NCI-H2029 (cell line): ENCODE measurements around the gene BCKDHA.
A peak's percentile ranks its signal among the peaks of the same experiment; 100 is the strongest.
"Not testable (repeated sequence)": the region's sequence is repeated elsewhere in the genome, so short reads cannot be mapped to it uniquely, and the experiment has no call there.

Source experiments
- DNase-seq: peaks from one replicate; lab custom pipeline; 2025; lab: John Stamatoyannopoulos, UW

Gene BCKDHA

GRCh38 chr19:41447732-41448332 is 50.2 kb downstream of the BCKDHA start:
- no peak for DNase-seq

- DNase-seq = peak; percentile 36
These were observed 51.7 kb downstream of the BCKDHA start for GRCh38 chr19:41449079-41449864.

- DNase-seq = no peak
These were observed 52.2 kb downstream of the BCKDHA start for GRCh38 chr19:41449865-41450178.

- no peak for DNase-seq
These were observed 55.1 kb downstream of the BCKDHA start for GRCh38 chr19:41452584-41453275.

- no peak for DNase-seq
These were observed 58.3 kb downstream of the BCKDHA start for GRCh38 chr19:41455936-41456335.

- no peak for DNase-seq
These were observed 58.8 kb downstream of the BCKDHA start for GRCh38 chr19:41456342-41456918.

GRCh38 chr19:41457241-41457640 is 59.6 kb downstream of the BCKDHA start:
- DNase-seq = no peak

- no peak for DNase-seq
These were observed 64.9 kb downstream of the BCKDHA start for GRCh38 chr19:41462497-41462896.

- DNase-seq = not testable (repeated sequence)
These were observed 65.9 kb downstream of the BCKDHA start for GRCh38 chr19:41463257-41464256.
